Glutamatergic neuron (in vitro differentiated cells): ENCODE measurements around the gene ETV2. TPM values are rescaled to one million over a fixed set of nuclear protein-coding genes. Genes with fewer than 3 reads are reported as not detected.

Experiments
- DNase-seq: peaks from one replicate; pipeline ENCODE4 v3.0.0; 2022
- H3K27ac Mint-ChIP-seq: one replicate; pipeline ENCODE4 v1.8.0; 2020; ENCODE audit warnings: mild to moderate bottlenecking, mixed read lengths, inconsistent platforms; ENCODE audit not compliant: unreplicated experiment
- H3K27me3 Mint-ChIP-seq: one replicate; pipeline ENCODE4 v1.8.0; 2020; ENCODE audit warnings: mild to moderate bottlenecking, moderate library complexity, mixed read lengths, inconsistent platforms; ENCODE audit not compliant: unreplicated experiment
- H3K36me3 Mint-ChIP-seq: one replicate; pipeline ENCODE4 v1.8.0; 2020; ENCODE audit warnings: mild to moderate bottlenecking, mixed read lengths, inconsistent platforms; ENCODE audit not compliant: unreplicated experiment
- H3K4me1 Mint-ChIP-seq: one replicate; pipeline ENCODE4 v1.8.0; 2020; ENCODE audit warnings: mild to moderate bottlenecking, low read depth, mixed read lengths, inconsistent platforms; ENCODE audit not compliant: unreplicated experiment
- H3K4me3 Mint-ChIP-seq: one replicate; pipeline ENCODE4 v1.8.0; 2020; ENCODE audit warnings: mild to moderate bottlenecking, mixed read lengths, inconsistent platforms; ENCODE audit not compliant: unreplicated experiment
- H3K9me3 Mint-ChIP-seq: one replicate; pipeline ENCODE4 v1.8.0; 2020; ENCODE audit warnings: mild to moderate bottlenecking, moderate library complexity, mixed read lengths, inconsistent platforms; ENCODE audit not compliant: unreplicated experiment
- total RNA-seq: library from RNA; stranded (reverse); fragmentation: NEBNext Ultra II Directional; extraction: Animal tissue kit (Norgen Biotek cat#: 25700); gene quantifications from one replicate; pipeline ENCODE4 v1.2.1, GENCODE V29; 2021; ENCODE audit not compliant: unreplicated experiment
- TF ChIP-seq, protein P1 (sequence below): fragments of 200-600 bp; sonication (generic); IDR thresholded peaks from one replicate; pipeline ENCODE4 v1.5.0; 2021; ENCODE audit not compliant: partially characterized antibody, unreplicated experiment

ETV2 gene
- total RNA-seq, 1 donor from 2014 or later = 1.3 TPM

DNA sequence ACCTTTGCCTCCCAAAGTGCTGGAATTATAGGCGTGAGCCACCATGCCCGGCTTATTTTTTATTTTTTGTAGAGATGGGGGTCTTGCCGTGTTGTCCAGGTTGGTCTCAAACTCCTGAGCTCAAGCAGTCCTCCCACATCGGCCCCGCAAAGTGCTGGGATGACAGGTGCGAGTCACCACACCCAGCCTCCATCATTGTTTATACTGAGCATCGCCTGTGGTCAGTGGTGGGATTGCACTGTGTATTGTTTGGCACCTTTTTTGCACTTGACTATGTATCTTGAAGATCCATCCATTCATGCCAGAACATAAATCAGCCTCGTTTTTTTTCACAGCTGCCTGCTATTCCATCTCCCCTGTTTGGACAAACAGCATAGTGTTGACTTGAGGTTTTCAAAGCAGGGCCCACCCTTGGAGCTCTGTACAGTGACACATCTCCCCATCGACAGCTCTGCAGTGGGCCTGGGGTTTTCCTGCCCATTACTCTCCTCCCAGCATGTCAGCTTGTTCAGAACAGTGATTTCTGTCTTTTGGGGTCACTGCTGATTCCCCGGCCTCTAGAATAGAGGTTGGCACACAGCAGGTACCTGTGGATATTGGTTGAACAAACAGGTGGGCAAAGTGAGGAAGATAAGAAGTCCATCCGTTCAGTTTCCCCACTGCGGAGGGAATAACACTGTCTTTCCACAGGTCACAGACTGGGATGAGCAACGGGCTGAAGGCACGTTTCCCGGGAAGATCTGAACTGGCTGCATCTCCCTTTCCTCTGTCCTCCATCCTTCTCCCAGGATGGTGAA lies 16.6 kb downstream of the ETV2 start:
- no peak overlapping the region for H3K4me3 Mint-ChIP-seq
- no peaks in the 10 kb centered on the region for H3K4me1 Mint-ChIP-seq
- DNase-seq = no peak
- TF ChIP-seq, protein P1, sequence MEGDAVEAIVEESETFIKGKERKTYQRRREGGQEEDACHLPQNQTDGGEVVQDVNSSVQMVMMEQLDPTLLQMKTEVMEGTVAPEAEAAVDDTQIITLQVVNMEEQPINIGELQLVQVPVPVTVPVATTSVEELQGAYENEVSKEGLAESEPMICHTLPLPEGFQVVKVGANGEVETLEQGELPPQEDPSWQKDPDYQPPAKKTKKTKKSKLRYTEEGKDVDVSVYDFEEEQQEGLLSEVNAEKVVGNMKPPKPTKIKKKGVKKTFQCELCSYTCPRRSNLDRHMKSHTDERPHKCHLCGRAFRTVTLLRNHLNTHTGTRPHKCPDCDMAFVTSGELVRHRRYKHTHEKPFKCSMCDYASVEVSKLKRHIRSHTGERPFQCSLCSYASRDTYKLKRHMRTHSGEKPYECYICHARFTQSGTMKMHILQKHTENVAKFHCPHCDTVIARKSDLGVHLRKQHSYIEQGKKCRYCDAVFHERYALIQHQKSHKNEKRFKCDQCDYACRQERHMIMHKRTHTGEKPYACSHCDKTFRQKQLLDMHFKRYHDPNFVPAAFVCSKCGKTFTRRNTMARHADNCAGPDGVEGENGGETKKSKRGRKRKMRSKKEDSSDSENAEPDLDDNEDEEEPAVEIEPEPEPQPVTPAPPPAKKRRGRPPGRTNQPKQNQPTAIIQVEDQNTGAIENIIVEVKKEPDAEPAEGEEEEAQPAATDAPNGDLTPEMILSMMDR = peak; percentile 55
- peak overlapping the region; percentile 59 for H3K27ac Mint-ChIP-seq
- H3K36me3 Mint-ChIP-seq = peaks cover 3% of the 10 kb centered on the region
- H3K27me3 Mint-ChIP-seq = peaks cover 2% of the 10 kb centered on the region
- H3K9me3 Mint-ChIP-seq = peaks cover 2% of the 10 kb centered on the region

DNA sequence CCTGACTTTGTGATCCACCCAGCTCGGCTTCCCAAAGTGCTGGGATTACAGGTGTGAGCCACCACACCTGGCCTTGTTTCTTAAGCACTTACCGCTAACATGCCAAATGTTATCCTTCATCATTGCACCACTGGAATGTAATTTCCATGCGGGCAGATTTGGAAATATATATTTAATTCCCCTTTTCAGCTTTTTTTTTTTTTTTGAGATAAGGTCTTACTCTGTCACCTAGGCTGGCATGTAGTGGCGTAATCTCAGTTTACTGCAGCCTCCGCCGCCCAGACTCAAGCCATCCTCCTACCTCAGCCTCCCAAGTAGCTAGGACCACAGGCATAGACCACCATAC lies 20.4 kb downstream of the ETV2 start:
- Mint-ChIP-seq H3K36me3 (no peaks in the 10 kb centered on the region), H3K27me3 (peaks cover 3% of the 10 kb centered on the region), H3K9me3 (no peaks in the 10 kb centered on the region), H3K4me3 (no peak overlapping the region), H3K27ac (no peak overlapping the region), H3K4me1 (no peaks in the 10 kb centered on the region)
- no peak for DNase-seq
- TF ChIP-seq, protein P1 = no peak

DNA sequence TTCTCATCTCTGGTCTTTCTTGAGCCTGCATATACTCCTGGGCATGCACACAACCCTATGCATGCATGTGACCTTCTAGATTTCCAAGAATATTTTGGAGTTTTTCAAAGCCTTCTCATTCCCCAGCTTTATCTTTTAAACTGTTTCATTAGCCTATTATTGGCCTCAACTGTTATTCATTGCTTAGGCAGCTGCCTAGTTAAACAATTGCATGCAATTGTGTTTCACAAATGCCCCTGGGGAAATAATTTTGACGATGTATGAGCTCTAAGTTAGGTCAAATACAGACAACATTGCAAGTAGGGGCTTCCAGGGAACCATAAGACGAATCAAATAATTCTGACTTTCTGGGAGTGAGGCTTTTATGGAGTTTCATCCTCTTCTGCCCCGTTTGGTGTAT lies 22.4 kb downstream of the ETV2 start:
- Mint-ChIP-seq H3K36me3 (no peaks in the 10 kb centered on the region), H3K27me3 (peaks cover 3% of the 10 kb centered on the region), H3K4me1 (no peaks in the 10 kb centered on the region), H3K27ac (no peak overlapping the region), H3K9me3 (no peaks in the 10 kb centered on the region), H3K4me3 (no peak overlapping the region)
- DNase-seq = no peak
- TF ChIP-seq, protein P1 = no peak

DNA sequence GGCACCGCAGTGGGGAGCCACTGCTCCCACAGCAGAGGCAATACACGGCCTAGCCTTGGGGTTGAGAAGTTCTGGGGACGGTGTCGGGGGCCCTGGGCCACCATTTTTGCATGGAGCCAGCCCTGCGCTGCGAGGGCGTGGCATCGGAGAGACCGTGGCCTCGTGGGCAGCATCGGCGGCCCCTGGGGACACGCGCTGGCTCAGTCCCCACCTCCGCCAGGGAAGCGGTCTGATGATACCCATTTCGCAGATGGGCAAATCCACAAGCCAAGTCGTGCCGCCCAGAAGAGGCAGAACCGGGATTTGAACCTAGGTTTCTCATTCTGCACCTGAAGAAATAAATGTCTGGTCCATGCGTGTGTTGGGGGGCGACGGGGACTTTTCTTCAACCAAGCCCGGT lies 23.6 kb downstream of the ETV2 start:
- Mint-ChIP-seq H3K36me3 (no peaks in the 10 kb centered on the region), H3K27me3 (peaks cover 3% of the 10 kb centered on the region), H3K4me3 (no peak overlapping the region), H3K4me1 (no peaks in the 10 kb centered on the region), H3K27ac (no peak overlapping the region), H3K9me3 (no peaks in the 10 kb centered on the region)
- DNase-seq = no peak
- TF ChIP-seq, protein P1 = no peak

DNA sequence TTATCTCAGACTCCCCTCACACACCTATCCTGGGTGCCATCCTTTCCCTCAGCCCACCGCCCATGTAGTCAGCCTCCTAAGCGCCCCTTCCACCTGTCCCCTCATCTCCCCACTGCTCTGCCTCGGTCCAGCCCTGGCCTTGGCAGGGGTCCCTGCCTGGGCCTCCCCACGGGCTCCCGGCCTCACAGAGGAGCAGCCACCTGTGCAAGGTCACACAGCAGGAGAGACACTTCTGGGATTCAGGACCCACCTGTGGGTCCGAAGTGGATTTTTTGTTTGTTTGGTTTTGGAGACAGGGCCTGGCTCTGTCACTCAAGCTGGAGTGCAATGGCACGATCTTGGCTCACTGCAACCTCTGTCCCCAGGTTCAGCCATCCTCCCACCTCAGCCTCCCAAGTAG lies 24.1 kb downstream of the ETV2 start:
- Mint-ChIP-seq H3K4me1 (no peaks in the 10 kb centered on the region), H3K27ac (no peak overlapping the region), H3K9me3 (no peaks in the 10 kb centered on the region), H3K27me3 (peaks cover 3% of the 10 kb centered on the region), H3K4me3 (no peak overlapping the region), H3K36me3 (no peaks in the 10 kb centered on the region)
- TF ChIP-seq, protein P1 = no peak
- DNase-seq = no peak
